ENCODE measurements around the gene NAPB.

DNA sequence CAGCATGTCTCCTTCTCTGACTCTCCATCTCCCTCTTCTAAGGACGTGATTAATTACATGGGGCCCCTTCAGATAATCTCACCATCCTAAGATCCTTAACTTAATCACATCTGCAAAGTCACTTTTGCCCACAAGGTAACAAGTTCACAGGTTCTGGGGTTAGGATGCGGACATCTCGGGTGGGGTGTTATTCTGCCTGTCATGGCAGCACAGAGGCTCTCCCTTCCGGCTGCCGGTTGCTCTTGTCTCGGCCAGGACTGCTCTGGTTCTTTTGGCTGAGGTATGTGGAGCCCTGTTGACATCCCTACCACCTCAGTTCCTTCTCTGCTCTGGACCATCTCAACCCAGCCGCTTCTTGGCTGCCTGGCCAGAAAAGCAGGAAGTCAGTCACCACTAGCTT is 35.6 kb upstream of the NAPB start:
- TF ChIP-seq, protein P1, sequence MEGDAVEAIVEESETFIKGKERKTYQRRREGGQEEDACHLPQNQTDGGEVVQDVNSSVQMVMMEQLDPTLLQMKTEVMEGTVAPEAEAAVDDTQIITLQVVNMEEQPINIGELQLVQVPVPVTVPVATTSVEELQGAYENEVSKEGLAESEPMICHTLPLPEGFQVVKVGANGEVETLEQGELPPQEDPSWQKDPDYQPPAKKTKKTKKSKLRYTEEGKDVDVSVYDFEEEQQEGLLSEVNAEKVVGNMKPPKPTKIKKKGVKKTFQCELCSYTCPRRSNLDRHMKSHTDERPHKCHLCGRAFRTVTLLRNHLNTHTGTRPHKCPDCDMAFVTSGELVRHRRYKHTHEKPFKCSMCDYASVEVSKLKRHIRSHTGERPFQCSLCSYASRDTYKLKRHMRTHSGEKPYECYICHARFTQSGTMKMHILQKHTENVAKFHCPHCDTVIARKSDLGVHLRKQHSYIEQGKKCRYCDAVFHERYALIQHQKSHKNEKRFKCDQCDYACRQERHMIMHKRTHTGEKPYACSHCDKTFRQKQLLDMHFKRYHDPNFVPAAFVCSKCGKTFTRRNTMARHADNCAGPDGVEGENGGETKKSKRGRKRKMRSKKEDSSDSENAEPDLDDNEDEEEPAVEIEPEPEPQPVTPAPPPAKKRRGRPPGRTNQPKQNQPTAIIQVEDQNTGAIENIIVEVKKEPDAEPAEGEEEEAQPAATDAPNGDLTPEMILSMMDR (IDR thresholded peaks at IDR 0.05) = no peak
- no peak for TF ChIP-seq POLR2A (IDR thresholded peaks at IDR 0.05)
